NCI-H2081 (cell line): ENCODE results near the gene ANAPC7.
A peak's percentile ranks its signal among the peaks of the same experiment; 100 is the strongest.
"Not testable (repeated sequence)": the region's sequence is repeated elsewhere in the genome, so short reads cannot be mapped to it uniquely, and the experiment has no call there.

ENCODE experiments used
- DNase-seq, 2 experiments: peaks; one replicate each; lab custom pipeline; 2025; lab: John Stamatoyannopoulos, UW

ANAPC7 gene

GRCh38 chr12:110373962-110374611 is 29.4 kb downstream of the ANAPC7 start:
- no peak for DNase-seq

DNA sequence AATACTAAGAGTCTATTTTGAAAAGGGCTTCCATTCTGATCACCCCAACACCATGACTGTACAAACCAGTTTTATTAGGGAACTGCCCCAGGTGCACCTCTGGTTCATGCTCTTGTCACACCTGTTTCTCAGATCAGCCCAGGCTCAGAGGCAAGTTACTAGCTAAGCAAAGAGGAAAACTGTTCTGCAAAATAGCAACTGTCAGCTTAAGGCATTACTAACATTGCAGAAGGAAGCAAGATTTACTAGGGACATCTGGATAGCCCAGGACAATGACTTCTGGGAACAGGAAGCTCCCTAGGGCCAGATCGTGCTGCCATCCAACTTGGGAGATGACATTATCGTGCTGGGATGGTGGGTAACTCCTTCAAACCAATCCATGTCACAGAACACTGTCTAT is 30.1 kb downstream of the ANAPC7 start:
- DNase-seq: no peak

- DNase-seq: no peak
Measured at GRCh38 chr12:110373025-110373424, 30.5 kb downstream of the ANAPC7 start.

DNA sequence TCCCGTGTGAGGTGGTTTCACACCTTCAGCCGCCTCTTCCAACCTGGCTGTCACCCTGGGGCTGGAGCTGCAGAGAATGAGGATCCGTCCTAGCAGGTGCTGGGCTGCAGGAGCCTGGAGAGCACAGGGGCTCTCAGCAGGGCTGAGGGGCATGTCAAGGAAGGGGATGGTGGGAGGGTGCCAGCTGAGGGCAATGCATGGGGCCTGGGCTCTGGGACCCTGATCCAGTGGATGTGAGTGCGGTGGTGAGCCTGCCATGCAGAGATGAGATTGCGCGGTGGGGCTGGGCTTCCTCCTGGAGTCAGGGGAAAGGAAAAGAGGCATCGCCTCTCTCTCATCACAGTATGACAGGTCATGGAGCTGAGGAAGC is 31.5 kb downstream of the ANAPC7 start:
- DNase-seq: no peak

- DNase-seq: peak in 1 of 2 experiments; percentile 14
Measured at GRCh38 chr12:110371408-110372055, 32.0 kb downstream of the ANAPC7 start.

- no peak for DNase-seq
Measured at GRCh38 chr12:110370732-110371231, 32.7 kb downstream of the ANAPC7 start.

- DNase-seq: no peak
Measured at GRCh38 chr12:110369992-110370391, 33.5 kb downstream of the ANAPC7 start.

DNA sequence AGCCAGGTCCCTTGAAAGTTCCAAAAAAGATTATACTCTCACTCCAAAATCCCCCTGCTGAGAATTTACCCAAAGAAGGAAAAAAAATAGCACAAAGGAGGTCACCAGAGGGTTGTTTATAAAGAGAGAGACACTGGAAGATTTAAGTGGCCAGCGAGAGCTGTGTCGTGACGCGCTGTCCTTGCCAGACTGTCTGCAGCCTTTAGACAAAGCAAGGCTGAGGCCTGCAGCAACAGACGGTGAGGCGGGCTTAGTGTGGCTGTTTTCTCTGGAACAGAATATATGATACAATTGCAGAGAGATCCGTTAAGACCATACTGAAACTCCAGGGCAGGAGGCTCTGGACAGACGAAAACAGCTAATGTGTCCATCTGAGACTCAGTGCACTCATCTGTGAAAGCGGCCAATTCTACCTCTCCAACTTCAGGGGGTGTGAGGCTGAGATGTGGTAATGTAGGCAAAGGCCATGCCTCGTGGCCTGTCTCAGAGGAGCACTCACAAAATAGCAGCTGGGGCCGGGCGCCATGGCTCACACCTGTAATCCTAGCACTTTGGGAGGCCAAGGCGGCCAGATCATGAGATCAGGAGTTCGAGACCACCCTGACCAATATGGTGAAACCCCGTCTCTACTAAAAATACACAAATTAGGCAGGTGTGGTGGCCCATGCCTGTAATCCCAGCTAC is 36.2 kb downstream of the ANAPC7 start:
- no peak for DNase-seq

- DNase-seq: no peak
Measured at GRCh38 chr12:110366321-110367142, 37.0 kb downstream of the ANAPC7 start.

GRCh38 chr12:110365489-110366320 is 37.8 kb downstream of the ANAPC7 start:
- no peak for DNase-seq

- no peak for DNase-seq
Measured at GRCh38 chr12:110361216-110361615, 42.3 kb downstream of the ANAPC7 start.

DNA sequence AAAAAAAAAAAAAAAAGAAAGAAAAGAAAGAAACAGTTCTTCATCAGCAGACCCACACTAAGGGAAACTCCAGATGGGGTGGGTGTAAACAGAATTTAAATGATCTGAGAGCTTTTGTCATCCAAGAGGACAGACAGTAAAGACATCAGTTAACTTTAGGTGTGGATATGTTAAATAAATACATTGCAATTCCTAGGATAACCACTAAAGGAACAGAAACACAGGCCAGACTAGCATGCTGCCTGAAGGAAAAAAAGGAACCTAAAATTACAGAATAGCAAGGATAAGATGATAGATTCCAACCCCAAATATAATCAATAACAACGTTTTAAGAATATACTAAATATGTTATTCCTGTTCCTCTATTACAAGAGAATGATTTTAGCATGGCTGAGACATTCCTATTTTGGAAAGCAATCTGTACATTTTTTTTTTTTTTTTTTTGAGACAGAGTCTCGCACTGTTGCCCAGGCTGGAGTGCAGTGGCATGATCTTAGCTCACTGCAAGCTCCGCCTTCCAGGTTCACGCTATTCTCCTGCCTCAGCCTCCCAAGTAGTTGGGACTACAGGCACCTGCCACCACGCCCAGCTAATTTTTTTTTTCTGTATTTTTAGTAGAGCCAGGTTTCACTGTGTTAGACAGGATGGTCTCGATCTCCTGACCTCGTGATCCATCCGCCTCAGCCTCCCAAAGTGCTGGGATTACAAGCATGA is 45.0 kb downstream of the ANAPC7 start:
- not testable (repeated sequence) for DNase-seq

GRCh38 chr12:110355073-110355472 is 48.4 kb downstream of the ANAPC7 start:
- no peak for DNase-seq

GRCh38 chr12:110354172-110354780 is 49.2 kb downstream of the ANAPC7 start:
- no peak for DNase-seq

- no peak for DNase-seq
Measured at GRCh38 chr12:110353211-110353965, 50.1 kb downstream of the ANAPC7 start.

- no peak for DNase-seq
Measured at GRCh38 chr12:110352401-110352800, 51.1 kb downstream of the ANAPC7 start.

- no peak for DNase-seq
Measured at GRCh38 chr12:110351119-110351518, 52.4 kb downstream of the ANAPC7 start.

- DNase-seq: no peak
Measured at GRCh38 chr12:110349514-110350151, 53.9 kb downstream of the ANAPC7 start.

GRCh38 chr12:110349096-110349495 is 54.4 kb downstream of the ANAPC7 start:
- no peak for DNase-seq
